KBM-7 (cell line): Measurements from ENCODE around the gene TTYH3.
"Not testable (repeated sequence)": the region's sequence is repeated elsewhere in the genome, so short reads cannot be mapped to it uniquely, and the experiment has no call there.

Experiments used
- DNase-seq: peaks from one replicate; pipeline ENCODE4 v3.0.0-alpha.2; 2015
- in situ Hi-C: fragments of 300-500 bp; cut with MboI; formaldehyde crosslinking; loops from 2 replicates; pipeline ENCODE4 v1.14.3; 2020; ENCODE audit warnings: low sequenced_read_pairs, low pct_unique_long_range_greater_than_20kb, mixed read lengths

Gene TTYH3

DNA sequence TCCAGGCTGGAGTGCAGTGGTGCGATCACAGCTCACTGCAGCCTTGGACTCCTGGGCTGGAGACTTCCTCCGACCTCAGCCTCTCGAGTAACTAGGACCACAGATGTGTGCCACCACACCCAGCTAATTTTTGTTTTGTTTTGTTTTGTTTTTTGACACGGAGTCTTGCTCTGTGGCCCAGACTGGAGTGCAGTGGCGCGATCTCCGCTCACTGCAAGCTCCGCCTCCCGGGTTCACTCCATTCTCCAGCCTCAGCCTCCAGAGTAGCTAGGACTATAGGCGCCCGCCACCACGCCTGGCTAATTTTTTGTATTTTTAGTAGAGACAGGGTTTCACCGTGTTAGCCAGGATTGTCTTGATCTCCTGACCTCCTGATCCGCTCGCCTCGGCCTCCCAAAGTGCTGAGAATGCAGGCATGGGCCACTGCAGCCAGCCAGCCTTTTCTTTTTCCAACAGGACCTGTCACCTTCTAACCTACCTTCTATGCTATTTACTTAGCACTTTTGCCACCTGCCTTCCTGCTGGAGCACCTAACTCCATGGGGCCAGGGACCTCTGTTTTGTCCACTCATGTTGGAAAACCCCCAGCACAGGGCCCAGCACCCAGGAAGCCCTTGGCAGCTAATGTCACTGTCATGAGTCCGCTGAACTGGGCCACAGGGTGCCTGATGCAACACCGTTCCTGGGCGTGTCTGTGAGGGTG, 61.8 kb downstream of the TTYH3 start:
- DNase-seq, in situ Hi-C loops: not testable (repeated sequence)

DNA sequence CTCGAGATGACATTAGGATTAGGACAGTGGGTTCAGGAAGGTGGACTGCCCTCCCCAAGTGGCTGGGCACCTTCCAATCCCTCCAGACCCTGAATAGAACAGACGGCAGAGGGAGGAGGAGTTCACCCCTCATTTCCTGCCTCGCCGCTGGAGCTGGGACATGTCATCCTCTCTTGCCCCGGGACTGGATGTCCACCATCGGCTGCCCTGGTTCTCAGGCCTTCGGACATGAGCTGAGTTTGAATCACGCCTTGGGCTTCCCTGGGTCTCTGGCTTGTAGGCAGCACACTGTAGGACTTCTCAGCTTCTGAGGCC, 62.3 kb downstream of the TTYH3 start:
- in situ Hi-C loops: not testable (repeated sequence)

DNA sequence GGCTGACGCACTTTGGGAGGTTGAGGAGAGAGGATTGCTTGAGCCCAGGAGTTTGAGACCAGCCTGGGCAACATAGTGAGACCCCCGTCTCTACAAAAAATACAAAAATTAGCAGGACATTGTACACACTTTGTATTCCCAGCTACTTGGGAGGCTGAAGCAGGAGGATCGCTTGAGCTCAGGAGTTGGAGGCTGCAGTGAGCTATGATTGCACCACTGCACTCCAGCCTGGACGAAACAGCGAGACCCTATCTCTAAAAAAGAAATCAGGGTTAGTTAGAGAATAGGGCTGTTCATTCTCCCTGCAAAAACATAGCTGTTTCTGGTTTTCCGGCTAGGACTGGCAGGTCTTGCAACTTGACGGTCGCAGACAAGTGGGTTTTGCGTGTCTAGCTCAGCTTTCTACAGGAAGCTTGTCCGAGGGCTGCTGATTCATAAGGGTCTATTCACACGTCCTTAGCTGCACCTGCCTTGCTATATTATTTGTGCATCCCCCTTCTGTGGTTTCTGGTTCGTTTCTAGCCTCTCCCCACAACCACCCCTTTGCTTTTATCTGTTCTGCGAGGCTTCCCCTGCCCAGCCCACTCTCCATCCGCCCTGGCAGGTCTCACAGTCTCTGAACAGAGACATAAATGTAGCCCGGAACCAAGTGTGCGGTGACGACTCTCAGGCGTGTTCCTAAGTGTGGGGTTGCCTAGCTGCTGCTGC, 66.9 kb downstream of the TTYH3 start:
- DNase-seq: peak; percentile 97
- in situ Hi-C loops: no loop called here

More for the DNA sequence above, 62.3 kb downstream of the TTYH3 start:
- not testable (repeated sequence) for DNase-seq

DNA sequence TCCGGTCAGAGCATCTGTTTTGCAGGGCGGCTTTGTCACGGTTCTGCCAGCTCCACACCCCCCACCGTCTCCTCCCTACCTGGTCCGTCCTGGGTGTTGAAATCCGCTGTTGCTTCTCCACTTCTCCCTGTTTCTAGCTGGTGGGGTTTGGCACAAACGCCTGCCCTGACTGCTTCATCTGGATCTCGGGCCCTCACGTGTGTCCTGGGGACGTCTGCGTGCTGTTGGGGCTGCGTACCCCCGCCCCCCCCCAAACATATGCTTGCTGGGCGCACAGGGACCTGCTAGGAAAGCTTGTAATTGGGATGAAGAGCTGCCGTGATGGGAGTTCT, 67.5 kb downstream of the TTYH3 start:
- in situ Hi-C loops: no loop called here

DNA sequence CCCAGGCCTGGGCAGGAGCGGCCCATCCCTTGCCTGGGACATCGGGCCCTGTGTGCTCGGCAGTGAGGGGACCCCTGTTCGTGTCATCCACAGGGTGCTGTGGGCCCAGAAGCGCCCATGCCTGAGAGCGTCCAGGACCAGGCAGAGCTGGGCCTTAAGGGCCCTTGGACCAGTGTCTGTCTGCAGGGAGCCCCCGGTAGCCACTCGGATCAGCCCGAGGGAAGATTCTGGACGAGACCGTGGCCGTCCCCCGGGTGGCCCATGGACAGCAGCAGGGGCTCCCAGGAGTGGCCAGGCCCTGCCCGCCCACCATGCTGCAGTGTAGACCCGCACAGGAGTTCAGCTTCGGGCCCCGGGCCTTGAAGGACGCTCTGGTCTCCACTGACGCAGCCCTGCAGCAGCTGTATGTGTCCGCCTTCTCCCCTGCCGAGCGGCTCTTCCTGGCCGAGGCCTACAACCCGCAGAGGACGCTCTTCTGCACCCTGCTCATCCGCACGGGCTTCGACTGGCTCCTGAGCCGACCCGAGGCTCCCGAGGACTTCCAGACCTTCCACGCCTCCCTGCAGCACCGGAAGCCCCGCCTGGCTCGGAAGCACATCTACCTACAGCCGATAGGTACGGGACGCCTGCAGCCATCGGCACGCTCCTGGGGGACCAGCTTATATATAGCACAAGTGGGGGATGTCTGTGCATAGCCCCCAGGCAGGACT, 68.5 kb downstream of the TTYH3 start:
- in situ Hi-C loops: no loop called here
- no peak for DNase-seq

More for the DNA sequence above, 67.5 kb downstream of the TTYH3 start:
- DNase-seq: no peak

DNA sequence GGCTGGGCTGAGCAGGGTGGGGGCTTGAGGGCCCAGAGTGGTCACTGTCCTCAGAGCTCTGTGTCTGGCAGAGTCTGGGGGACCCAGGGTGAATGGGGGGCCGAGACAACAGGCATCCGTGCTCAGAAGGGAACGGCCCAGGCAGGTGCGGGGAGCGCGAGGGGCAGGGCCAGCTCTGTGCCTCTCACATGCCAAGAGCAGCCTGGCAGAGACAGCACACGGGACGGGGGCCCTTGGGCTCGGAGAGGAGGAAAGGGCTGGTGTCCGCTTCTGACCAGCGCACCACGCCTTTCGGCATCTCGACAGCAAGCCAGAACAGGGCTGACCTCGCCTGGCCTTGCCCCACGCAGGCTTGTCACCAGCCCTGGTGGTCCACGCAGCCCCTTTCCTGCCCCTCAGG, 69.6 kb downstream of the TTYH3 start:
- in situ Hi-C loops: no loop called here
- DNase-seq: no peak

DNA sequence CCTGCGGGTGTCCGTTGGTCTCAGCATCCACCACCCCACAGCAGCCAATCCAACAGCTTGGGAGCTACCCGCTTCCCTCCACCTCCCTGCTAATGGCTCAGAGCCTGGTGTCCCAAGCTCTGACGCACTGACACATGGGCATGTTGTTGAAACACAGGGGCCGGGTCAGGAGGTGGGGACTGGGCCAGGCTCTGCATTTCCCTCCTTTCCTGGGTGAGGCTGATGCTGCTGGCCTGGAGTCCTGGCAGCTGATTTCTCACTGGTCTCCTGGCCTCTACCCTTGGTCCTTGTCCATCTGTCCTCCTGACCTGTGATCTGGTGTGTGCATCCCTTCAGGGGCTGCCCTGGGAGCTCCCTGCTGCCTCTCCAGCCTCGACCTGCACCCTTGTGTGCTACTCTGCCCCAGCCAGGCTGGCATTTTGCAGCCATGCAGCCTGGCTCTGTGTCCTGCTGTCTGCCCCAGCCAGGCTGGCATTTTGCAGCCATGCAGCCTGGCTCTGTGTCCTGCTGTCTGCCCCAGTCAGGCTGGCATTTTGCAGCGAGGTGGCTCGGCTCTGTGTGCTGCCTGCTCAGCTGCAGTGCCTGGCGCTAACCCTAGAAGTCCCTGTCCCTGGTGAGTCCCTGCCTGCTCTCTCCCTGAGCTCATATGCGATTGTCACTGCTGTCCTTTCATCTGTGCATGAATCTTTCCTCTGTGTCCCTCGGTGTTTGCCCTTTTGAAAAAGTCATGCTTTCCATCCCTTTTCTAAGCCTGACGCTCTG, 70.2 kb downstream of the TTYH3 start:
- in situ Hi-C loops: no loop called here
- DNase-seq: no peak

DNA sequence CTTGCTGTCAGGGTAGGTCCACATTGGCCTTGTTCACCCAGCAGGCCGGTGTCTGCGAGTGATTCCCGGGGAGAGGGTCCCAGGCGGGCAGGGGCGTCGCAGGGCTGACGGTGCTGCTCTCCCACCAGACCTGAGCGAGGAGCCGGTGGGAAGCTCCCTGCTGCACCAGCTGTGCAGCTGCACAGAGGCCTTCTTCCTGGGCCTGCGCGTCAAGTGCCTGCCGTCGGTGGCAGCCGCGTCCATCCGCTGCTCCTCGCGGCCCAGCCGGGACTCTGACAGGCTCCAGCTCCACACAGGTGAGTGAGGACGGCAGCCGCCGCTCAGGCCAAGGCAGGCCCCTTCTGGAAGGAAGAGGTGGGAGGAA, 70.8 kb downstream of the TTYH3 start:
- DNase-seq: no peak
- in situ Hi-C loops: no loop called here

DNA sequence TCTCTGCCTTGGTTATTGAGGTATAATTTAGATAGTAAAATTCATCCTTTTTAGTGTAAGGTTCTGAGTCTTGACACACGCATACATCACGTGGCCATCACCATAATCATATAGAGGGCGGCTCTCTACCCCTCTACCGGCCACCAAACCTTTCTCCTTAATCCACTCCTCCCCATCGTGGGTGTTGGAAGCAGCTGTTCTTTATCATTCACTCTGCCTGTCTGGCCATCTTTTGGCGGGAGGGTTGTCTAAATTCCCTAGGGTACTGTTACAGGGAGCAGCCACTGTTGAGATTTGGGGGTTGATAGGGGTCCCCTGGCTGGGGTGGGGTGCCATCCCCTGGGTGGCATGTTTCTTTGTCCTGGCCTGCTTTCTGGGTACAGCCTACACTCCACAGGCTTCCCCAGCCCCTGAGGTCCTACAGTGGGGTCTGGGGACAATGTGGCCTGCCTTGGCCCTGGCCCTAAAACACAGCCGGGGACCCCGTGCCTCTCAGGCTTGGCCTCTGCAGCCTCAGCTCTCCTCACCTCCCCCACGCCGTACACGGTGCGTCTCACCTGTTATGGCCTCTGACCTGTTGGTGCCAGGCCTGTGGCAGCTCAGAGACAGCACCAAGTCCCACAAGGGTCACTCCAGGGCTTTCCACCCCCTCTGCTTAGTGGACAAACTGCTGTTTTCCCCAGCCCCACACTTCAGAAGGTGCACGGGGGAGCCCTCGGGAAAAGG, 73.7 kb downstream of the TTYH3 start:
- no peak for DNase-seq
- in situ Hi-C loops: no loop called here

DNA sequence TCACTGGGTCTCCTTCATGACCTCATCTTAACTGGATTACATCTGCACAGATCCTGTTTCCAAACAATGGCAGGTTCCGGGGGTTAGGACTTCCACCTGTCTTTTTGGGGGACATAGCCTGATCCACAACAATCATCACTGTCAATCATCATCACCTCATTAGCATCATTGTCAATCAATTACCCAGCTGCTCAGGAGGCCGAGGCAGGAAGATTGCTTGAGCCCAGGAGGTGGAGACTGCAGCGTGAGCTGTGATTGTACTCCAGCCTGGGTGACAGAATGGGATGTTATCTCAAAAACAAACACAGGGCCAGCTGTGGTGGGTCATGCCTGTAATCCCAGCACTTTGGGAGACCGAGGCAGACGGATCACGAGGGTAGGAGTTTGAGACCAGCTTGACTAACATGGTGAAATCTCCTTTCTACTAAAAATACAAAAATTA, 74.9 kb downstream of the TTYH3 start:
- in situ Hi-C loops: no loop called here
- DNase-seq: no peak

DNA sequence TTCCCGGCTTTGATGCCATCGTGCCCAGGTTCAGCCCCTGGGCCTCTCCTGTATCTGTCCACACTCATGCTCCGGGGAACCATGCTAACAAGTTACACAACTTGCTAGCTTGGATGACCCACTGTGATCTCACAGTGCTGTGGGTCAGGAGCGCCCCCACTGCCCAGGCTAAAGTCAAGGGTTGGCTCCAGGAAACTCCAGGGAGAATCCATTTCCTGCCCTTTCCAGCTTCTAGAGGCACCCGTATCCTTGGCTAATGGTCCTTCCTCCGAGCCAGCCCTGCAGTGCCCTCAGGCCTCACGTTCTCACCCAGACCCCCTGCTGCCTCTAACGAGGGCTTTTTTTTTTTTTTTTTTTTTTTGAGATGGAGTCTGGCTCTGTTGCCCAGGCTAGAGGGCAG, 75.7 kb downstream of the TTYH3 start:
- DNase-seq: no peak
- in situ Hi-C loops: no loop called here

DNA sequence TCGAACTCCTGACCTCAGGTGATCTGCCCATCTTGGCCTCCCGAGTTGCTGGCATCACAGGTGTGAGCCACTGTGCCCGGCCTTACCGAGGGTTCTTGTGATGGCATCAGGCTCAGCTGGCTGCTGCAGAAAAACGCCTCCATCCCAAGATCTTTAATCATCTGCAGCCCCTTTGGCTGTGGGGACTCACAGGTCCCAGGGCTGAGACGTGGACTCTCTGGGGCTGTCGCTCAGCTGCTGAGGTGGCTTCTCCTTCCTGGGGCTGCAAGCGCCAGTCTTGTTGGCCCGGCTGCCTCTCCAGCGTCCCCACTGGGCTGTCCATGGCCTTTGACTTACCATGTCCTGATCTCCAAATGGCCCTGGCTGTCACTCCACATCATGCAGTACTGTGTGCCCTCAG, 76.3 kb downstream of the TTYH3 start:
- DNase-seq: no peak
- in situ Hi-C loops: no loop called here

DNA sequence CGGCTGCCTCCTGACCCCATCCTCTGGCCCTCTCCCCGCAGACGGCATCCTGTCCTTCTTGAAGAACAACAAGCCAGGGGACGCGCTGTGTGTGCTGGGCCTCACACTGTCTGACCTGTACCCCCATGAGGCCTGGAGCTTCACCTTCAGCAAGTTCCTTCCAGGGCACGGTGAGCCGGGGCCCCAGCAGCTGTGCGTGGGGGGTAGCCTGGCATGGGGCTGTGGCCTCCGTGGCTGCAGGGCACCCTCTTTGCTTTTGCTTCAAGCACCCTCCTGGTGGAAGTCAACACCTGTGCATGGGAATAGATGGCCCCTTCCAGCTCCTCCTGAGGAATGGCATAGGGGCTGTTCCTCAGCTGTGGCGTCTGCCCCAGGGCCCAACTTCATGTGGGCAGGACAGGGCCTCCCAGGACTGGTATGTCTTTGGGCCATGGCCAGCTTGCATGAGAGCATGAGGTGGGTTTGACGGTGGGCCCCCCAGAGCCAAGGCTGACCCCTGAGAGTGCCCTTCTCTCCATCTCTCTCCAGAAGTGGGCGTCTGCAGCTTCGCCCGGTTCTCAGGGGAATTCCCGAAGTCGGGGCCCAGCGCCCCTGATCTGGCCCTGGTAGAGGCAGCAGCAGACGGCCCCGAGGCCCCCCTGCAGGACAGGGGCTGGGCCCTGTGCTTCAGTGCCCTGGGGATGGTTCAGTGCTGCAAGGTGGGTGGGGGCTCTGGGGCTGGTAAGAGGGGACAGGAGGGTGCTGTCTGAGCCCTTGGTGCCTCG, 76.9 kb downstream of the TTYH3 start:
- in situ Hi-C loops: no loop called here
- no peak for DNase-seq

DNA sequence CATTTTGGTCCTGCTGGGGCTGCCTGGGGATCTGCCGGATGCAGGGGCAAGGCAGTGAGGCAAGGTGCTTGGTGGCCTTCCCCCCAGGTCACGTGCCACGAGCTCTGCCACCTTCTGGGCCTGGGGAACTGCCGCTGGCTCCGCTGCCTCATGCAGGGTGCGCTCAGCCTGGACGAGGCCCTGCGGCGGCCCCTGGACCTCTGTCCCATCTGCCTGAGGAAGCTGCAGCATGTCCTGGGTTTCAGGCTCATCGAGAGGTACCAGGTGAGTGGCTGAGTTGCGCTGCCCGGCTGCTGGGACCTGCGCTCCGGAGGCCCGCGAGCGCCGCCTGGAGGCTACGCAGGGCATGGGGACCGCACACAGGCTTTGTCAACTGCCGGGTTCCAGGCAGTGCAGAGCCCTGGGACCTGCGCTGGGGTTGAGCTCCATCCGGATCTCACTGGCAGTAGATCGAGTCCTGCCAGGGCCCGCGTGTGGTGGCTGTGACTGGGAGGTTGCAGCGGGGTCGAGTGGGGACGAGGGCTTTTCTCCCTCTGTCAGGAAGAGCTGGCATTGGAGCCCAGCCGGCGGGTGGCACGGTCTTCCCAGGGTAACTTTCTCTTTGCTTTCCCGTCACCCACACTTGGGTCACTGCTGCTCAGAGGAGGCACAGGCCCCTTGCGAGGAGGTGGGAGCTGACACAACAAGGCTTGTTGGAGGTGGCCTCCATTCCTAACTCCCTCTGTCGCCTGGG, 77.9 kb downstream of the TTYH3 start:
- DNase-seq: peak; percentile 80
- in situ Hi-C loops: no loop called here

DNA sequence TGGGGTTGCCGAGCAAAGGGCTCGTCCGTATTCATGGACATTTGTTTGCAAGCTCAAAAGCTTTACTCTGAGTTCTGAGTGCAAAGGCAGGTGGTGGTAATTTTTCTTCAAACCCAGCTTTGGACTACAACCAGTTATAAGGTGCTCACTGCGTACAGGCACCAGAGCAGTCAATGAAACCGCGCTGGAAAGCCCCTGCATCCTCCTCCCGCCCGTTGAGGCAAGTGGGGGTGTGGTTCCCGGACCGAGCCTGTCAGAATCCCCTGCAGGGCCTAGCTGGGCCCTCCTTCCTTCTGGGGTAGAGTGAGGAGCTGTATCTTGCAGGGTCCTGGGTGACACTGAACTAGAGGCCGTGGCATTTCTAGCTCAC, 78.5 kb downstream of the TTYH3 start:
- no peak for DNase-seq
- in situ Hi-C loops: no loop called here

DNA sequence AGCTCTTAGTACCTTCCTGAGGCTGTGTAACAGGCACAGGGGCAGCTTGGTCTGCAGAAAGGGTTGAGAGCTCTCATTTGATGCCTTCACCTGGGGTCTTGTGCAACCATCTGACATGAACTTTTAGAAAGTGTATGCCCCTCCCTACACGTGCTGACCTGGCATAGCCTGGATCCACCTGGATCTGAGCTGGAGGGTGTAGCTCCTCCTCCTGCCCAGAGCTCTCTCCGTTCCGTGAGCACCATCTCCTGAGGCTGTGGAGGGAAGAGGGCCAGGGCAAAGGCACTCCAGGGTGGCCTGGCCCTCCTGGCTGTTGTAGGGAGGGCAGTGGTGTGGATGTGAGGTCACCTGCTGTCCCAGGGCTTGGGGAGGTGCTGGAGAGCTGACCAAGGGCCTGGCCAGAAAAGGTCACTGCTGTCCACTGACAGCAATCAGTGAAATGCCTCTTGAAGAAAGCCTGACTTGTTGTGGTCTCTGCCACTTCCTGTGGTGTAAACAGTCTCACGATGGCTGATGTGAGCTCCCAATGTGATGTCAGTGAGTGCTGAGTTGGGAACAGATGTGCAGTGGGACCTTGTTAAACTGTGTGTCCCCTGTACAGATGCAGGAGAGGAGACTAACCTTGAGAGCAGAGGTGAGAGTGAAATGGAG, 79.2 kb downstream of the TTYH3 start:
- in situ Hi-C loops: no loop called here
- peak; percentile 35 for DNase-seq

DNA sequence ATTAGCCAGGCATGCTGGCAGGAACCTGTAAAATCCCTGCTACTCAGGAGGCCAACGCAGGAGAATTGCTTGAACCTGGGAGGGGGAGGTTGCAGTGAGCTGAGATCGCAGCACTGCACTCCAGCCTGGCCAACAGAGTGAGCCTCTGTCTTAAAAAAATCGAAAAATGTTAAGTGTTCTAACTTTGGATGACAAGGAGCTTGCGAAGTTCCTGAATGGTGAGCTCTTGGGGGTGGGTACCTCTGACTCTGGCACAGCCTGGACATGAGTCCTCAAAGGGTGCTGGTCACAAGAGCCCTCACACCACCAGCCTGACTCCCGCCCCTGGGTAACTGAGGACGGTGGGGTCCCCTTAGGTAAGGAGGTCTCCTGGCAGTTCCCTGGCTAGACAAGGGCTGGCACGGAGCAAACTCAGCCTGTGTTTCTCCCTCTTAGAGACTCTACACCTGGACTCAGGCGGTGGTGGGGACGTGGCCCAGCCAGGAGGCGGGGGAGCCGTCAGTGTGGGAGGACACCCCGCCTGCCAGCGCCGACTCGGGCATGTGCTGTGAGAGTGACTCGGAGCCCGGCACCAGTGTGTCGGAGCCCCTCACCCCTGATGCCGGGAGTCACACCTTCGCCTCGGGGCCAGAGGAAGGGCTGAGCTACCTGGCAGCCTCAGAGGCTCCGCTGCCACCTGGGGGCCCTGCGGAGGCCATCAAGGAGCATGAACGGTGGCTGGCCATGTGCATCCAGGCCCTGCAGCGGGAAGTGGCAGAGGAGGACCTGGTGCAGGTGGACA, 80.3 kb downstream of the TTYH3 start:
- in situ Hi-C loops: no loop called here

More for the DNA sequence above, 80.3 kb downstream of the TTYH3 start:
- no peak for DNase-seq
